Measurements from ENCODE around the gene SLC6A18.
"Not testable (repeated sequence)": the region's sequence is repeated elsewhere in the genome, so short reads cannot be mapped to it uniquely, and the experiment has no call there.

Gene SLC6A18

DNA sequence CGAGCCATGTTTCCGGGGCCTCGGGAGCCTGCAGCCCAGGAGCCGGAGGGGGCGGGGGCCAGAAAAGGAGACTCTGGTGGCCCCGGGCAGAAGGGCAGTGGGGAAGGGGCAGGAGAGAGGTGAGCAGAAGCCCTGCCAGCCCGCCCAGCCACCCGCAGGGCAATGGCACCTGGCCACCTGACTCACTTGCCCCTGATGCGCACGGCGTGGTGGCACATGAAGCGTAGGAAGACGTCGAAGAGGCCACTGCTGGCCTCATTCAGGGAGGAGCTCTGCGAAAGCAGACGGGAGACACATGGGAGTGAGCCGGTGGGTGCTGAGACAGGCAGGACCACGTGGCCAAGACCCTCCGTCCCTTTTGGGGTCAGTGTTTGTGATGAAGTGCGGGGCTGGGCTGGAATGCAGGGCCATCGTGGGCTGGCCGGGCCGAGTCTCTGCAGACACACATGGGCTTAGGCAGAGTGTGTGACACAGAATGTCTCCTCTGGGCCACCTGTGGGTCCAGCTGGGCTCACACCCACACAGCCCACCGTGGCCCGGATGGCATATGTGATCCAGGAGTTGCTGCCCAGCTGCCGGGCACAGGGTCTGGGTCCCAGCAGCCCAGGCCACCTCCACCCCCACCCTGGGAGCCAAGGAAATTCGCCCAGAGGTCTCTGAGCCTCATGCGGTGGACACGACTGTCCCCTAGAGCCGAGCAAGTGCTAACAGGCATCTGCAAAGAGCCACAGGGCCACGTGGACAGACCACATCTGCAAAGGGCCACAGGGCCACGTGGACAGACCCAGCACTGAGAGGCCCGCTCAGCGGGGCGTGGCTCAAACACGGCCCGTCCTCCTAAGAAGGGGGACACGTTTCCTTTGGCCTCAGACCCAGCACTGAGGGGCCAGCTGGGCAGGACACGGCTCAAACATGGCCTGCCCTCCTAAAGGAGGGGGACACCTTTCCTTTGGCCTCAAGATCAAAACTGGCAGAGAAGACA lies 46.0 kb downstream of the SLC6A18 start:
- no peak overlapping the region for H3K4me3 ChIP-seq (ENCODE audit: low read depth, low read length)
- H3K9ac ChIP-seq (ENCODE audit: low read depth, low read length): no peak overlapping the region
- no peaks in the 10 kb centered on the region for H3K4me1 ChIP-seq (ENCODE audit: control insufficient read depth, insufficient read depth, low read length)
- H3K9me3 ChIP-seq (ENCODE audit: control insufficient read depth, insufficient read depth, low read length): no peaks in the 10 kb centered on the region
- H3K36me3 ChIP-seq (ENCODE audit: control insufficient read depth, insufficient read depth, low read length): peaks cover 17% of the 10 kb centered on the region
- no peaks in the 10 kb centered on the region for H3K27me3 ChIP-seq (ENCODE audit: control insufficient read depth, insufficient read depth, low read length)

DNA sequence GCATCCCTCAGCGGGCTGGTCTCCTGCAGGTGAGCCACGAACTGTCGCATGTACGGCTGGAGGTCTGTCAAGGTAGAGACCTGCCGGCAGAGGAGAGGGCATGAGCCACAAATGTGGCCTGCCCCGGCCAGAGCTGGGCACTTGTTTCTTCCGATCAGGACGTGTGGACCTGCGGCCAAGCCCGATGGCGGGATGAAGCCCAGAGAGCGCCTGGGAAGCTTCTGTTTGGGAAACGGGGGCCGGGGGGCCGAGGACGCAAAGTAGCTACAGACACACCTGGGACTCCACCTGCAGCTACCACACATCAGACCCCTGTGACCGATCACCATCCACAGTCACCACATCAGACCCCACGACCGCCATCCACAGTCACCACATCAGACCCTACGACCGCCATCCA lies 47.0 kb downstream of the SLC6A18 start:
- Histone ChIP-seq H3K36me3 (ENCODE audit: control insufficient read depth, insufficient read depth, low read length) (peaks cover 16% of the 10 kb centered on the region), H3K9me3 (ENCODE audit: control insufficient read depth, insufficient read depth, low read length) (no peaks in the 10 kb centered on the region), H3K4me3 (ENCODE audit: low read depth, low read length) (no peak overlapping the region), H3K9ac (ENCODE audit: low read depth, low read length) (no peak overlapping the region), H3K4me1 (ENCODE audit: control insufficient read depth, insufficient read depth, low read length) (no peaks in the 10 kb centered on the region), H3K27me3 (ENCODE audit: control insufficient read depth, insufficient read depth, low read length) (no peaks in the 10 kb centered on the region)

DNA sequence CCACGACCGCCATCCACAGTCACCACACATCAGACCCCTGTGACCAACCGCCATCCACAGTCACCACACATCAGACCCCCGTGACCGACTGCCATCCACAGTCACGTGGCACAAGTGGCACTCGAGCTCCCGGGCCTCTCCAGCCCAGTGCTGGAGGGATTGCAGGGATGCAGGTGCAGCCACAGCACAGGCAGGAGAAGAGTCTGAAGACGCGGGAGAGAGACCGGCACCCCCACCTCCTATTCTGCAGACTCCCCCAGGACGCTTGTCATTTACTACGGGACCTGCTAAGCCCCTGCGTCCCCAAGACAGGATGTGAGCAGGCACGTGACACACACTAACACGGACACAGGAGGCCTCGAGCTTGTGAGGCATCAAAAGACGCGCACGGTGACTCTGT lies 48.6 kb downstream of the SLC6A18 start:
- H3K36me3 ChIP-seq (ENCODE audit: control insufficient read depth, insufficient read depth, low read length): peaks cover 18% of the 10 kb centered on the region

DNA sequence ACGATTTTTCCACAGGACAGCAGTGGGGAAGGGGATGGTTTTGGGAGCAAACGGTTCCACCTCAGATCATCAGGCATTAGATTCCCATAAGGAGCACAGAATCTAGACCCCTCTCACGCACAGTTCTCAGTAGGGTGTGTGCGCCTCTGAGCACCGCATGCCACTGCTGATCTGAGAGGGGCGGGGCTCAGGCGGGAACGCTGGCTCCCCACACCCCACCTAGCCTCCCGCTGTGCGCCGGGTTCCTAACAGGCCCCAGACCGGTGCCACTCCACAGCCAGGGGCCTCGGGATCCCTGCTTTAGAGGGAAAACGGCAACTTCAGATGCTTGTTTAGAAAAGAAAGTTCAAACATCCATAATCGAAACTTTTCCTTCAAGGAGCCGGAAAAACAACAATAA lies 49.3 kb downstream of the SLC6A18 start:
- no peaks in the 10 kb centered on the region for H3K4me1 ChIP-seq (ENCODE audit: control insufficient read depth, insufficient read depth, low read length)
- no peaks in the 10 kb centered on the region for H3K27me3 ChIP-seq (ENCODE audit: control insufficient read depth, insufficient read depth, low read length)
- no peak overlapping the region for H3K4me3 ChIP-seq (ENCODE audit: low read depth, low read length)
- H3K9ac ChIP-seq (ENCODE audit: low read depth, low read length): no peak overlapping the region
- H3K9me3 ChIP-seq (ENCODE audit: control insufficient read depth, insufficient read depth, low read length): no peaks in the 10 kb centered on the region
- peaks cover 20% of the 10 kb centered on the region for H3K36me3 ChIP-seq (ENCODE audit: control insufficient read depth, insufficient read depth, low read length)

More for the DNA sequence above, 48.6 kb downstream of the SLC6A18 start:
- no peaks in the 10 kb centered on the region for H3K27me3 ChIP-seq (ENCODE audit: control insufficient read depth, insufficient read depth, low read length)
- no peak overlapping the region for H3K9ac ChIP-seq (ENCODE audit: low read depth, low read length)
- H3K4me3 ChIP-seq (ENCODE audit: low read depth, low read length): no peak overlapping the region
- H3K9me3 ChIP-seq (ENCODE audit: control insufficient read depth, insufficient read depth, low read length): no peaks in the 10 kb centered on the region
- no peaks in the 10 kb centered on the region for H3K4me1 ChIP-seq (ENCODE audit: control insufficient read depth, insufficient read depth, low read length)

DNA sequence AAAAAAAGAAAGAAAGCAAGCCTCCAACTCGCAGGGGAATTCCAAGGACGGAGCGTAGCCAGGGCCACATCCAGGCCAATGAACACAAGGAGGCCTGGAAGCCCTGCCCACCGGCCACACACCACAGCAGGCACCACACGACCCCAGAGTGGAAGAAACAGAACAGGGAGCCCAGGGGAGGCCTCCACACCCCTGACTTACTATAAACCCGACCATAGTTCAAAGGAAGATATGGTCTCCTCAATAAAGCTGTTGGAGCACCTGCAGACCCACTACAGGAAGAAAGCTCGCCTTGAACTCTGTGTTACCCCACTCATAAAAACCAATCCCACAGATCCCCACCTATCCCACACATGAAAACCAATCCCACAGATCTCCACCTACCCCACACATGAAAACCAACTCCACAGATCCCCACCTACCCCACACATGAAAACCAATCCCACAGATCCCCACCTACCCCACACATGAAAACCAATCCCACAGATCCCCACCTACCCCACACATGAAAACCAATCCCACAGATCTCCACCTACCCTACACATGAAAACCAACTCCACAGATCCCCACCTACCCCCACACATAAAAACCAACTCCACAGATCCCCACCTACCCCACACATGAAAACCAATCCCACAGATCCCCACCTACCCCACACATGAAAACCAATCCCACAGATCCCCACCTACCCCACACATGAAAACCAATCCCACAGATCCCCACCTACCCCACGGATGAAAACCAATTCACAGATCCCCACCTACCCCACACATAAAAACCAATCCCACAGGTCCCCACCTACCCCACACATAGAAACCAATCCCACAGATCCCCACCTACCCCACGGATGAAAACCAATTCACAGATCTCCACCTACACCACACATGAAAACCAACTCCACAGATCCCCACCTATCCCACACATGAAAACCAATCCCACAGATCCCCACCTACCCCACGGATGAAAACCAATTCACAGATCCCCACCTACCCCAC lies 50.5 kb downstream of the SLC6A18 start:
- not testable (repeated sequence) for H3K4me3 ChIP-seq (ENCODE audit: low read depth, low read length); H3K9ac ChIP-seq (ENCODE audit: low read depth, low read length); H3K9me3 ChIP-seq (ENCODE audit: control insufficient read depth, insufficient read depth, low read length); H3K4me1 ChIP-seq (ENCODE audit: control insufficient read depth, insufficient read depth, low read length); H3K27me3 ChIP-seq (ENCODE audit: control insufficient read depth, insufficient read depth, low read length)
- H3K36me3 ChIP-seq (ENCODE audit: control insufficient read depth, insufficient read depth, low read length): peaks cover 22% of the 10 kb centered on the region

DNA sequence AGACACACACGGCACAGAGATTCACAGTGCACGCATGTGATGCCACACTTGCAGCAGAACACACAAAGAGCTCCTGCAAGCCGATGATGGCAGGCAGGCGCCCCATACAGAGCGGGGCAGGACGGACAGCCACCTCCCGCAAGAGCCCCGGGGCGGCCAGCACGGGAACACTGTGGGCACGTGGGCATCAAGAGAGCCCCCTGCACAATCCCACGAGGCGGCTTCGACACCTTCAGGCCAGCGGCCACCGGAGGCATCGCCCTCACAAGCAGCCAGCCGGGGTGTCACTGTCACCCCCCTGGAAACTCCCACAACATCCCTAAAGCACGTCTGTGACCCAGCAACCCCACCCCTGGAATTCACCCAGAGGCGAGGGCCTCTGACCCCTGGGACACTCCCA lies 51.7 kb downstream of the SLC6A18 start:
- peaks cover 19% of the 10 kb centered on the region for H3K36me3 ChIP-seq (ENCODE audit: control insufficient read depth, insufficient read depth, low read length)
- H3K9me3 ChIP-seq (ENCODE audit: control insufficient read depth, insufficient read depth, low read length): no peaks in the 10 kb centered on the region
- no peaks in the 10 kb centered on the region for H3K27me3 ChIP-seq (ENCODE audit: control insufficient read depth, insufficient read depth, low read length)
- no peaks in the 10 kb centered on the region for H3K4me1 ChIP-seq (ENCODE audit: control insufficient read depth, insufficient read depth, low read length)
- no peak overlapping the region for H3K9ac ChIP-seq (ENCODE audit: low read depth, low read length)
- H3K4me3 ChIP-seq (ENCODE audit: low read depth, low read length): no peak overlapping the region

- Histone ChIP-seq H3K4me3 (ENCODE audit: low read depth, low read length) (no peak overlapping the region), H3K36me3 (ENCODE audit: control insufficient read depth, insufficient read depth, low read length) (peaks cover 20% of the 10 kb centered on the region), H3K9me3 (ENCODE audit: control insufficient read depth, insufficient read depth, low read length) (no peaks in the 10 kb centered on the region), H3K27me3 (ENCODE audit: control insufficient read depth, insufficient read depth, low read length) (no peaks in the 10 kb centered on the region), H3K4me1 (ENCODE audit: control insufficient read depth, insufficient read depth, low read length) (no peaks in the 10 kb centered on the region), H3K9ac (ENCODE audit: low read depth, low read length) (no peak overlapping the region)
These were observed 52.1 kb downstream of the SLC6A18 start for GRCh38 chr5:1277331-1277730.

GRCh38 chr5:1277781-1278180 lies 52.6 kb downstream of the SLC6A18 start:
- Histone ChIP-seq H3K36me3 (ENCODE audit: control insufficient read depth, insufficient read depth, low read length) (peaks cover 24% of the 10 kb centered on the region), H3K4me1 (ENCODE audit: control insufficient read depth, insufficient read depth, low read length) (no peaks in the 10 kb centered on the region), H3K9ac (ENCODE audit: low read depth, low read length) (no peak overlapping the region), H3K9me3 (ENCODE audit: control insufficient read depth, insufficient read depth, low read length) (no peaks in the 10 kb centered on the region), H3K4me3 (ENCODE audit: low read depth, low read length) (no peak overlapping the region), H3K27me3 (ENCODE audit: control insufficient read depth, insufficient read depth, low read length) (no peaks in the 10 kb centered on the region)

DNA sequence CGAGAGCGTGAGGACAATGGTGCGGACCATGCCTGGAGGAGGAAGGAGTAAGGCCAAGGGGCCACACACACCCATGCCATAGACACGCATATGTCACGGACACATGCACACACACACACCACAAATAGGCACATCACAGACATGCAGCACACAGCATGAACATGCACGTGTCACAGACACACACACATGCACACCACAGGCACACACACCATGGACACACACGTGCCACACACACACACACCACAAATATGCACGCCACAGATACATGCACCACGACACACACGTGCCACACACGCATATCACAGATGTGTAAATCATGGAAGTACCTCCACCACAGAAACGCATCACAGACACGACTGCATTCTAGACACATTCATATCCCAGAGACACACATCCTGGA lies 53.0 kb downstream of the SLC6A18 start:
- Histone ChIP-seq H3K4me1 (ENCODE audit: control insufficient read depth, insufficient read depth, low read length) (no peaks in the 10 kb centered on the region), H3K9ac (ENCODE audit: low read depth, low read length) (no peak overlapping the region), H3K27me3 (ENCODE audit: control insufficient read depth, insufficient read depth, low read length) (no peaks in the 10 kb centered on the region), H3K36me3 (ENCODE audit: control insufficient read depth, insufficient read depth, low read length) (peaks cover 27% of the 10 kb centered on the region), H3K4me3 (ENCODE audit: low read depth, low read length) (no peak overlapping the region), H3K9me3 (ENCODE audit: control insufficient read depth, insufficient read depth, low read length) (no peaks in the 10 kb centered on the region)

- H3K36me3 ChIP-seq (ENCODE audit: control insufficient read depth, insufficient read depth, low read length): peaks cover 27% of the 10 kb centered on the region
- no peaks in the 10 kb centered on the region for H3K9me3 ChIP-seq (ENCODE audit: control insufficient read depth, insufficient read depth, low read length)
- H3K27me3 ChIP-seq (ENCODE audit: control insufficient read depth, insufficient read depth, low read length): no peaks in the 10 kb centered on the region
- H3K4me3 ChIP-seq (ENCODE audit: low read depth, low read length): no peak overlapping the region
- no peaks in the 10 kb centered on the region for H3K4me1 ChIP-seq (ENCODE audit: control insufficient read depth, insufficient read depth, low read length)
- H3K9ac ChIP-seq (ENCODE audit: low read depth, low read length): no peak overlapping the region
These were observed 53.7 kb downstream of the SLC6A18 start for GRCh38 chr5:1278656-1279442.
